ENCODE results near the gene FARSA. TPM values are rescaled to one million over a fixed set of nuclear protein-coding genes. Genes with fewer than 3 reads are reported as not detected.

The FARSA gene
- total and polyA plus RNA-seq, 2 donors (not counting 1 experiment from before 2014, with no cell fraction given): 26.4 to 50.1 TPM

DNA sequence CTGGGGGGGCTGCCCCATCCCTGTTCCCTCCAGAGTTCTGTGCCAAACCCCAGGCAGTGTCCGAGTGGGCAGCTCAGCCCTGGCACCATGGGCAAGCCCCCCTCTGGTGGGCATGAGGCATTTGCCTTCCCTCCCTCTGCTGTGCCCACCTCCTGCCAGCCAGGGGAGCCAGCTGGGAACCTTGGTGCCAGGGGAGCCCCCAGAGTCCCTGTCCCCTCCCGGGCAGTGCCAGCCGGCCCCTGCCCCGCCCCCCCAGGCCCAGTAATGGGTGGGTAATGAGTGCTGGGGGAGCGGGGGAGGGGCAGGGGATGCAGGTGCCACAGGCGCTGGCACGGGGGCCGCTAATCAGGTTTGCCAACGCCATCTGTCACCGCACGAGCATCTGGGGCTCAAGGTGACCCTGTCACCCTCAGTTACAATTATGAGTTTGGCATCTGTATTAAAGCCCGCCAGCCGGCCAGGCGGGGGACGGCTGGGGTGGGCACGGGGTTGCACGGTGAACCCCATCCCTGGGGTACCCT is 41.8 kb upstream of the FARSA start:
- intact Hi-C loops (cut with micrococcal nuclease): loop anchor here (5.0 to 10.0 kb wide), 2 partner anchors 220 to 457 kb away; no protein-coding TSS in a partner anchor
- no peak overlapping the region for H3K4me3 Mint-ChIP-seq

More for the DNA sequence above, 41.8 kb upstream of the FARSA start:
- H3K36me3 ChIP-seq (replicated peaks in 1 of 2; ENCODE audit: control extremely low read depth in 1 of 2, control insufficient read depth in 1 of 2, extremely low read depth in 1 of 2, insufficient read depth in 2 of 2, low read length in 1 of 2): no peaks in the 10 kb centered on the region
- H4K20me1 ChIP-seq (ENCODE audit: control insufficient read depth, insufficient read depth, low read length, poor library complexity, severe bottlenecking): no peaks in the 10 kb centered on the region
- no peak for DNase-seq
- Mint-ChIP-seq H3K9me3 (ENCODE audit: insufficient read depth) (no peaks in the 10 kb centered on the region), H3K4me1 (peaks cover 10% of the 10 kb centered on the region), H3K27ac (no peak overlapping the region), H3K27me3 (peaks cover 12% of the 10 kb centered on the region)
- no peak for TF ChIP-seq EZH2 (IDR thresholded peaks at IDR 0.05; ENCODE audit: borderline replicate concordance, insufficient read depth, low read depth, low read length, poor library complexity, severe bottlenecking)
- TF ChIP-seq CTCF (IDR thresholded peaks at IDR 0.05): no peak
- no peaks in the 10 kb centered on the region for H3K79me2 ChIP-seq (ENCODE audit: control insufficient read depth, insufficient read depth, low read length)
- ChIA-PET POLR2A (no interaction called here), CTCF (interaction anchor here (1.7 to 12.5 kb wide), 7 partner anchors 10 to 287 kb away, joined by 9 to 285 read pairs (median 27); no protein-coding TSS in a partner anchor)
- H3K27ac ChIP-seq (ENCODE audit: low read length in 2 of 2): no peak overlapping the region
- no peak overlapping the region for H2AFZ ChIP-seq (ENCODE audit: insufficient read depth, low read depth, low read length, poor library complexity, severe bottlenecking)
- no peak for ATAC-seq (ENCODE audit: low read depth)
- WGBS (ENCODE audit: insufficient coverage): 82% methylated on average over 12 of the region's 17 CpGs
- no peak overlapping the region for H3K4me3 ChIP-seq (ENCODE audit: control extremely low read depth in 1 of 5, extremely low read depth in 1 of 5, insufficient read depth in 1 of 5, low read depth in 2 of 5, low read length in 4 of 5)
- H3K4me2 ChIP-seq (replicated peaks; ENCODE audit: low read depth, low read length, poor library complexity, severe bottlenecking): no peak overlapping the region
- peaks cover 0 to 14% (median 1%) of the 10 kb centered on the region in 4 experiments for H3K27me3 ChIP-seq (replicated peaks in 1 of 4; ENCODE audit: control extremely low read depth in 1 of 4, control insufficient read depth in 3 of 4, insufficient read depth in 4 of 4, low read length in 3 of 4)
- no peak overlapping the region for H3K9ac ChIP-seq (ENCODE audit: low read length)
- H3K4me1 ChIP-seq (ENCODE audit: control insufficient read depth in 2 of 2, insufficient read depth in 2 of 2, low read length in 2 of 2): peaks cover 3 to 12% of the 10 kb centered on the region in 2 donors
- H3K9me3 ChIP-seq (ENCODE audit: control extremely low read depth in 1 of 3, control insufficient read depth in 2 of 3, insufficient read depth in 1 of 3, low read length in 2 of 3): no peaks in the 10 kb centered on the region

Measured in B cell (primary cell).